ENCODE results near the gene ZIC4. TPM values are rescaled to one million over a fixed set of nuclear protein-coding genes. Genes with fewer than 3 reads are reported as not detected.

ZIC4 gene
- total and polyA plus RNA-seq, 9 of the 15 experiments (the other 6 are each of a cell fraction or from before 2014, with no cell fraction given): not detected

GRCh38 chr3:147401421-147401820, 4.9 kb downstream of the ZIC4 start (continued):
- TF ChIP-seq ZNF589 (CRISPR knock-in tag; IDR thresholded peaks at IDR 0.05; ENCODE audit: low read depth) (no peak), ZBTB1 (CRISPR knock-in tag; IDR thresholded peaks at IDR 0.05; ENCODE audit: borderline replicate concordance, low read depth) (no peak)

DNA sequence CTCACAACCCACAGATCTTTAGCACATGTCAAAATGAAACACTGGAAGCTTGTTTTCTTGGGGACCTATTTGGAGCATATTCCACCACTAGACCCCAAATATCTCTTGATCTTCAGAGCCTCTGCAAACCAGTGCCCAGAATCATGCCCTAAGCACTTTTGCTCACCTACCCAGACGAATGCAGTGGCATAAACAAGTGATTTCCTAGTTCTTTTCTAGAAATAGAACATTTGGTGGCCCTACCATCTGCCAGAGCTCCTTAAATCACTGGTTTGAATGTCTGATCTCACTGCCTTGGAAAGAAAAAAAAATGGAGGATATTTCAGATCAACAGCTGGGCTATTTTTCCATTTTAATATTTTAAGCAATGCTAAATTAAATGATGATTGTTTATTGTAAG, 5.3 kb downstream of the ZIC4 start:
- intact Hi-C loops (cut with micrococcal nuclease): no loop called here
- TF ChIP-seq, protein P1, sequence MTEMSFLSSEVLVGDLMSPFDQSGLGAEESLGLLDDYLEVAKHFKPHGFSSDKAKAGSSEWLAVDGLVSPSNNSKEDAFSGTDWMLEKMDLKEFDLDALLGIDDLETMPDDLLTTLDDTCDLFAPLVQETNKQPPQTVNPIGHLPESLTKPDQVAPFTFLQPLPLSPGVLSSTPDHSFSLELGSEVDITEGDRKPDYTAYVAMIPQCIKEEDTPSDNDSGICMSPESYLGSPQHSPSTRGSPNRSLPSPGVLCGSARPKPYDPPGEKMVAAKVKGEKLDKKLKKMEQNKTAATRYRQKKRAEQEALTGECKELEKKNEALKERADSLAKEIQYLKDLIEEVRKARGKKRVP (CRISPR knock-in tag; IDR thresholded peaks at IDR 0.05): no peak
- no peak for TF ChIP-seq HOXB6 (CRISPR knock-in tag; IDR thresholded peaks at IDR 0.05; ENCODE audit: borderline replicate concordance)
- TF ChIP-seq, protein P2, sequence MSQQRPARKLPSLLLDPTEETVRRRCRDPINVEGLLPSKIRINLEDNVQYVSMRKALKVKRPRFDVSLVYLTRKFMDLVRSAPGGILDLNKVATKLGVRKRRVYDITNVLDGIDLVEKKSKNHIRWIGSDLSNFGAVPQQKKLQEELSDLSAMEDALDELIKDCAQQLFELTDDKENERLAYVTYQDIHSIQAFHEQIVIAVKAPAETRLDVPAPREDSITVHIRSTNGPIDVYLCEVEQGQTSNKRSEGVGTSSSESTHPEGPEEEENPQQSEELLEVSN (IDR thresholded peaks at IDR 0.05; ENCODE audit: borderline replicate concordance in 1 of 2, extremely low read depth in 1 of 2, insufficient read depth in 1 of 2, insufficient read length in 1 of 2, low read depth in 1 of 2, low read length in 1 of 2, poor library complexity in 1 of 2, severe bottlenecking in 1 of 2): no peak
- no peak for TF ChIP-seq ZNF75A (CRISPR knock-in tag; IDR thresholded peaks at IDR 0.05)
- no peak for TF ChIP-seq CREB1 (IDR thresholded peaks at IDR 0.05)
- TF ChIP-seq CREB1 (CRISPR knock-in tag; IDR thresholded peaks at IDR 0.05): no peak
- TF ChIP-seq NFATC3 (IDR thresholded peaks at IDR 0.05): no peak
- no peak for TF ChIP-seq BRD4 (IDR thresholded peaks at IDR 0.05)
- TF ChIP-seq RUNX1 (IDR thresholded peaks at IDR 0.05; ENCODE audit: low read depth): no peak
- TF ChIP-seq ZBTB8A (IDR thresholded peaks at IDR 0.05; ENCODE audit: partially characterized antibody): no peak
- TF ChIP-seq RNF219 (CRISPR knock-in tag; IDR thresholded peaks at IDR 0.05): no peak
- no peak for TF ChIP-seq ETV6 (IDR thresholded peaks at IDR 0.05; ENCODE audit: borderline replicate concordance in 1 of 2, low read depth in 2 of 2, low read length in 1 of 2)
- TF ChIP-seq ETV6 (CRISPR knock-in tag; IDR thresholded peaks at IDR 0.05; ENCODE audit: borderline replicate concordance): no peak
- TF ChIP-seq HEY1 (CRISPR knock-in tag; IDR thresholded peaks at IDR 0.05; ENCODE audit: borderline replicate concordance): no peak
- no peak for TF ChIP-seq MXI1 (IDR thresholded peaks at IDR 0.05; ENCODE audit: low read depth, low read length)
- no peak for TF ChIP-seq TEAD2 (tag; IDR thresholded peaks at IDR 0.05)
- no peak for TF ChIP-seq ZC3H8 (IDR thresholded peaks at IDR 0.05)
- TF ChIP-seq CXXC5 (CRISPR knock-in tag; IDR thresholded peaks at IDR 0.05): no peak
- ATAC-seq: no peak

More for the DNA sequence above, 5.3 kb downstream of the ZIC4 start:
- peaks cover 2 to 40% of the 10 kb centered on the region in 2 experiments; a peak in 4 of 5 replicates for H3K27me3 ChIP-seq (ENCODE audit: control insufficient read depth in 2 of 2, insufficient read depth in 2 of 2, low read length in 2 of 2)
- no peaks in the 10 kb centered on the region for H3K36me3 ChIP-seq (ENCODE audit: control insufficient read depth, insufficient read depth, low read length)
- no peak overlapping the region for H3K9ac ChIP-seq (ENCODE audit: insufficient read depth in 1 of 2, low read depth in 2 of 2, low read length in 2 of 2)
- no peaks in the 10 kb centered on the region for H3K79me2 ChIP-seq (ENCODE audit: control insufficient read depth, insufficient read depth, low read length)
- H4K20me1 ChIP-seq (replicated peaks; ENCODE audit: control insufficient read depth, insufficient read depth, low read length): no peaks in the 10 kb centered on the region
- H2AFZ ChIP-seq (ENCODE audit: low read depth, low read length): no peak overlapping the region
- ChIA-PET CTCF (ENCODE audit: low intra/inter-chr PET ratio) (no interaction called here), POLR2A (interaction anchor here (0.7 kb wide), 1 partner anchor 1802 kb away, joined by 3 read pairs; no protein-coding TSS in a partner anchor)
- H3K9me1 ChIP-seq (ENCODE audit: control insufficient read depth, insufficient read depth, low read length): no peaks in the 10 kb centered on the region
- in situ Hi-C loops (cut with MboI): no loop called here
- H3K4me3 ChIP-seq: no peak overlapping the region
- DNase-seq (ENCODE audit: extremely low read depth in 1 of 4, low spot score in 3 of 4) (no peak), FAIRE-seq (no peak)
- H3K4me1 ChIP-seq (replicated peaks in 1 of 2; ENCODE audit: control insufficient read depth in 2 of 2, insufficient read depth in 2 of 2, low read length in 2 of 2): peaks cover 0 to 8% of the 10 kb centered on the region in 2 experiments; a peak in 1 of 5 replicates
- no peak overlapping the region for H3K27ac ChIP-seq (ENCODE audit: extremely low read depth, low read depth, low read length)
- H3K9me3 ChIP-seq (replicated peaks; ENCODE audit: control insufficient read depth, insufficient read depth, low read depth, low read length): no peaks in the 10 kb centered on the region
- 0% methylated on average over 1 of the region's 1 CpG for WGBS (ENCODE audit: insufficient coverage, low coverage, missing lambda C conversion rate)
- no TSS peak for BruUV-seq (replicated peaks)
- no peak overlapping the region for H3K4me2 ChIP-seq (ENCODE audit: insufficient read depth, low read length)

All from K562 (cell line).